COR-L47 (cell line): ENCODE data around the gene KIFBP.
"Not testable (repeated sequence)": the region's sequence is repeated elsewhere in the genome, so short reads cannot be mapped to it uniquely, and the experiment has no call there.

ENCODE experiments used
- DNase-seq: peaks from one replicate; lab custom pipeline; 2025; lab: John Stamatoyannopoulos, UW

The KIFBP gene

GRCh38 chr10:68988530-68989316 is at the start of gene KIFBP:
TSS of gene KIFBP (plus strand) at chr10:68988803. CDS start at chr10:68988833, 30 bp downstream.
- peak; percentile 89 for DNase-seq

- no peak for DNase-seq
Observed at GRCh38 chr10:68938884-68939283, 49.7 kb upstream of the KIFBP start.

GRCh38 chr10:68940917-68941316 is 47.7 kb upstream of the KIFBP start:
- not testable (repeated sequence) for DNase-seq

GRCh38 chr10:68950598-68950997 is 38.0 kb upstream of the KIFBP start:
- DNase-seq, result no peak

- no peak for DNase-seq
Observed at GRCh38 chr10:68954904-68955303, 33.7 kb upstream of the KIFBP start.

GRCh38 chr10:68955355-68955831 is 33.2 kb upstream of the KIFBP start:
- peak; percentile 3 for DNase-seq

- peak; percentile 71 for DNase-seq
Observed at GRCh38 chr10:68955832-68956532, 32.6 kb upstream of the KIFBP start, which contains the start of gene DDX21. TSS of gene DDX21 (plus strand) at chr10:68956170. CDS start at chr10:68956226, 56 bp downstream.

- DNase-seq, result no peak
Observed at GRCh38 chr10:68957284-68957615, 31.4 kb upstream of the KIFBP start.

- DNase-seq, result no peak
Observed at GRCh38 chr10:68957654-68958053, 30.9 kb upstream of the KIFBP start.

GRCh38 chr10:68959695-68960527 is 28.7 kb upstream of the KIFBP start:
- DNase-seq, result no peak

GRCh38 chr10:68963151-68963550 is 25.5 kb upstream of the KIFBP start:
- no peak for DNase-seq

- no peak for DNase-seq
Observed at GRCh38 chr10:68973975-68974374, 14.6 kb upstream of the KIFBP start.

GRCh38 chr10:68975936-68976473 is 12.6 kb upstream of the KIFBP start:
- DNase-seq, result not testable (repeated sequence)

GRCh38 chr10:68979738-68980137 is 8.9 kb upstream of the KIFBP start:
- DNase-seq, result not testable (repeated sequence)

- DNase-seq, result no peak
Observed at GRCh38 chr10:68981074-68981473, 7.5 kb upstream of the KIFBP start.

- DNase-seq, result no peak
Observed at GRCh38 chr10:68982389-68982788, 6.2 kb upstream of the KIFBP start.

GRCh38 chr10:68987611-68988010 is 992 bp upstream of the KIFBP start:
- no peak for DNase-seq

- no peak for DNase-seq
Observed at GRCh38 chr10:68989317-68989990, 851 bp downstream of the KIFBP start.

GRCh38 chr10:68992636-68993440 is 4.2 kb downstream of the KIFBP start:
- DNase-seq, result no peak

GRCh38 chr10:68997211-68997610 is 8.6 kb downstream of the KIFBP start:
- no peak for DNase-seq

GRCh38 chr10:69004821-69005220 is 16.2 kb downstream of the KIFBP start:
- no peak for DNase-seq
